HepG2 (cell line): ENCODE measurements around the gene ARHGAP10.

Experiments
- FLYWCH1 ChIP-seq: sonication (generic); formaldehyde crosslinking; IDR thresholded peaks from 2 replicates; pipeline ENCODE4 v1.8.1; 2023; ENCODE audit warnings: mild to moderate bottlenecking, missing genetic modification reagents
- POLR2A ChIP-seq, 2 experiments: IDR thresholded peaks; 2 replicates each; pipeline ENCODE4 v1.6.1; 2011; ENCODE audit warnings: low read depth in 2 of 2, low read length in 2 of 2, mild to moderate bottlenecking in 1 of 2, moderate library complexity in 1 of 2; ENCODE audit not compliant: insufficient read depth in 1 of 2
- RBM22 ChIP-seq: fragments of 200-400 bp; formaldehyde crosslinking; optimal IDR thresholded peaks from 2 replicates; pipeline ENCODE3; 2017; ENCODE audit warnings: mild to moderate bottlenecking, low read length, moderate library complexity
- SMARCC2 ChIP-seq: fragments of 450-650 bp; IDR thresholded peaks from 2 replicates; pipeline ENCODE4 v1.6.1; 2017; ENCODE audit warnings: antibody characterized with exemption, mild to moderate bottlenecking
- ZBTB7A ChIP-seq: sonication (generic); formaldehyde crosslinking; IDR thresholded peaks from 2 replicates; pipeline ENCODE4 v1.8.0; 2022; ENCODE audit warnings: mild to moderate bottlenecking, missing genetic modification reagents
- TF ChIP-seq, protein P1 (sequence below): sonication (generic); formaldehyde crosslinking; IDR thresholded peaks from 2 replicates; pipeline ENCODE4 v1.5.0; 2020; ENCODE audit warnings: mild to moderate bottlenecking, missing genetic modification reagents, moderate library complexity
- TF ChIP-seq, protein P2 (sequence below), 2 experiments: IDR thresholded peaks; 2 replicates each; pipeline ENCODE4 v1.6.1; 2011 to 2012; ENCODE audit warnings: low read length in 2 of 2, borderline replicate concordance in 1 of 2, low read depth in 1 of 2, mild to moderate bottlenecking in 1 of 2, moderate library complexity in 1 of 2
- TF ChIP-seq, protein P3 (sequence below): sonication (generic); formaldehyde crosslinking; IDR thresholded peaks from 2 replicates; pipeline ENCODE4 v1.4.0; 2020; ENCODE audit warnings: missing genetic modification reagents

DNA sequence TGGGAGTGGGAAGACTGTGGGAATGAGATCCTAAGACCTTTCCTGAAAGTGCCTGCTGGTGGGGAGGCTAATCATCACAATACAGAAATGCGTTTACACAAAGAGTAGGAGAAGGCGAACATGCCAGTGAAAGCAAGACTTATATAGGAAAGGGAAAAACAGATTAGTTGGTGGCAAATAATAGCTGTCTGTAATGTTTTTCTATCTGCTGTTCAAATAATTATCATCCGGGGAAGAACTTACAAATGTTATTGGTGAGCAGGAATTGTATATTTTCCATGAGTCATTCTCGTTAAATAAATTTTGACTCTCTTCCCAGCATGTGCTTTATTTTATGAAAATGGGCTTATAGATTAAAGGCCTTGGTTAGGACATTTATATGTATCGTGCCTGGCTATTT lies 196.5 kb downstream of the ARHGAP10 start:
- TF ChIP-seq FLYWCH1 (no peak), ZBTB7A (CRISPR knock-in tag) (no peak), POLR2A (IDR thresholded peaks at IDR 0.05; ENCODE audit: insufficient read depth in 1 of 2, low read depth in 2 of 2, low read length in 2 of 2) (no peak), SMARCC2 (no peak), RBM22 (no peak)
- TF ChIP-seq, protein P1, sequence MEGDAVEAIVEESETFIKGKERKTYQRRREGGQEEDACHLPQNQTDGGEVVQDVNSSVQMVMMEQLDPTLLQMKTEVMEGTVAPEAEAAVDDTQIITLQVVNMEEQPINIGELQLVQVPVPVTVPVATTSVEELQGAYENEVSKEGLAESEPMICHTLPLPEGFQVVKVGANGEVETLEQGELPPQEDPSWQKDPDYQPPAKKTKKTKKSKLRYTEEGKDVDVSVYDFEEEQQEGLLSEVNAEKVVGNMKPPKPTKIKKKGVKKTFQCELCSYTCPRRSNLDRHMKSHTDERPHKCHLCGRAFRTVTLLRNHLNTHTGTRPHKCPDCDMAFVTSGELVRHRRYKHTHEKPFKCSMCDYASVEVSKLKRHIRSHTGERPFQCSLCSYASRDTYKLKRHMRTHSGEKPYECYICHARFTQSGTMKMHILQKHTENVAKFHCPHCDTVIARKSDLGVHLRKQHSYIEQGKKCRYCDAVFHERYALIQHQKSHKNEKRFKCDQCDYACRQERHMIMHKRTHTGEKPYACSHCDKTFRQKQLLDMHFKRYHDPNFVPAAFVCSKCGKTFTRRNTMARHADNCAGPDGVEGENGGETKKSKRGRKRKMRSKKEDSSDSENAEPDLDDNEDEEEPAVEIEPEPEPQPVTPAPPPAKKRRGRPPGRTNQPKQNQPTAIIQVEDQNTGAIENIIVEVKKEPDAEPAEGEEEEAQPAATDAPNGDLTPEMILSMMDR (CRISPR knock-in tag), result no peak
- TF ChIP-seq, protein P2, sequence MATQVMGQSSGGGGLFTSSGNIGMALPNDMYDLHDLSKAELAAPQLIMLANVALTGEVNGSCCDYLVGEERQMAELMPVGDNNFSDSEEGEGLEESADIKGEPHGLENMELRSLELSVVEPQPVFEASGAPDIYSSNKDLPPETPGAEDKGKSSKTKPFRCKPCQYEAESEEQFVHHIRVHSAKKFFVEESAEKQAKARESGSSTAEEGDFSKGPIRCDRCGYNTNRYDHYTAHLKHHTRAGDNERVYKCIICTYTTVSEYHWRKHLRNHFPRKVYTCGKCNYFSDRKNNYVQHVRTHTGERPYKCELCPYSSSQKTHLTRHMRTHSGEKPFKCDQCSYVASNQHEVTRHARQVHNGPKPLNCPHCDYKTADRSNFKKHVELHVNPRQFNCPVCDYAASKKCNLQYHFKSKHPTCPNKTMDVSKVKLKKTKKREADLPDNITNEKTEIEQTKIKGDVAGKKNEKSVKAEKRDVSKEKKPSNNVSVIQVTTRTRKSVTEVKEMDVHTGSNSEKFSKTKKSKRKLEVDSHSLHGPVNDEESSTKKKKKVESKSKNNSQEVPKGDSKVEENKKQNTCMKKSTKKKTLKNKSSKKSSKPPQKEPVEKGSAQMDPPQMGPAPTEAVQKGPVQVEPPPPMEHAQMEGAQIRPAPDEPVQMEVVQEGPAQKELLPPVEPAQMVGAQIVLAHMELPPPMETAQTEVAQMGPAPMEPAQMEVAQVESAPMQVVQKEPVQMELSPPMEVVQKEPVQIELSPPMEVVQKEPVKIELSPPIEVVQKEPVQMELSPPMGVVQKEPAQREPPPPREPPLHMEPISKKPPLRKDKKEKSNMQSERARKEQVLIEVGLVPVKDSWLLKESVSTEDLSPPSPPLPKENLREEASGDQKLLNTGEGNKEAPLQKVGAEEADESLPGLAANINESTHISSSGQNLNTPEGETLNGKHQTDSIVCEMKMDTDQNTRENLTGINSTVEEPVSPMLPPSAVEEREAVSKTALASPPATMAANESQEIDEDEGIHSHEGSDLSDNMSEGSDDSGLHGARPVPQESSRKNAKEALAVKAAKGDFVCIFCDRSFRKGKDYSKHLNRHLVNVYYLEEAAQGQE (IDR thresholded peaks at IDR 0.05; ENCODE audit: borderline replicate concordance in 1 of 2, low read depth in 1 of 2, low read length in 2 of 2), result no peak
- TF ChIP-seq, protein P3, sequence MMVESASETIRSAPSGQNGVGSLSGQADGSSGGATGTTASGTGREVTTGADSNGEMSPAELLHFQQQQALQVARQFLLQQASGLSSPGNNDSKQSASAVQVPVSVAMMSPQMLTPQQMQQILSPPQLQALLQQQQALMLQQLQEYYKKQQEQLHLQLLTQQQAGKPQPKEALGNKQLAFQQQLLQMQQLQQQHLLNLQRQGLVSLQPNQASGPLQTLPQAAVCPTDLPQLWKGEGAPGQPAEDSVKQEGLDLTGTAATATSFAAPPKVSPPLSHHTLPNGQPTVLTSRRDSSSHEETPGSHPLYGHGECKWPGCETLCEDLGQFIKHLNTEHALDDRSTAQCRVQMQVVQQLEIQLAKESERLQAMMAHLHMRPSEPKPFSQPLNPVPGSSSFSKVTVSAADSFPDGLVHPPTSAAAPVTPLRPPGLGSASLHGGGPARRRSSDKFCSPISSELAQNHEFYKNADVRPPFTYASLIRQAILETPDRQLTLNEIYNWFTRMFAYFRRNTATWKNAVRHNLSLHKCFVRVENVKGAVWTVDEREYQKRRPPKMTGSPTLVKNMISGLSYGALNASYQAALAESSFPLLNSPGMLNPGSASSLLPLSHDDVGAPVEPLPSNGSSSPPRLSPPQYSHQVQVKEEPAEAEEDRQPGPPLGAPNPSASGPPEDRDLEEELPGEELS (CRISPR knock-in tag), result no peak
